Parathyroid adenoma (tissue), 2 donors: ENCODE results near the gene IST1.

Experiments
- H2AFZ ChIP-seq: fragments of 300-600 bp; sonication (generic); one replicate; pipeline ENCODE4 v1.7.0; 2017; ENCODE audit warnings: antibody characterized with exemption, mild to moderate bottlenecking
- H3K27ac ChIP-seq: fragments of 300-600 bp; sonication (generic); one replicate; pipeline ENCODE4 v1.7.0; 2017
- H3K27me3 ChIP-seq: fragments of 300-600 bp; sonication (generic); one replicate; pipeline ENCODE4 v1.7.0; 2017; ENCODE audit warnings: low read length; ENCODE audit not compliant: control insufficient read depth, insufficient read depth
- H3K36me3 ChIP-seq: fragments of 300-600 bp; sonication (generic); one replicate; pipeline ENCODE4 v1.7.0; 2017; ENCODE audit warnings: low read length; ENCODE audit not compliant: control insufficient read depth, insufficient read depth
- H3K4me1 ChIP-seq: fragments of 300-600 bp; sonication (generic); one replicate; pipeline ENCODE4 v1.7.0; 2017; ENCODE audit warnings: control low read depth
- H3K4me2 ChIP-seq: fragments of 300-600 bp; sonication (generic); one replicate; pipeline ENCODE4 v1.7.0; 2017; ENCODE audit warnings: low read length
- H3K4me3 ChIP-seq: fragments of 300-600 bp; sonication (generic); one replicate; pipeline ENCODE4 v1.7.0; 2017; ENCODE audit warnings: low read depth, low read length
- H3K79me2 ChIP-seq: fragments of 300-600 bp; sonication (generic); one replicate; pipeline ENCODE4 v1.7.0; 2017; ENCODE audit warnings: control low read depth
- H3K9ac ChIP-seq: fragments of 300-600 bp; sonication (generic); one replicate; pipeline ENCODE4 v1.7.0; 2017; ENCODE audit warnings: mild to moderate bottlenecking
- H3K9me3 ChIP-seq: fragments of 300-600 bp; sonication (generic); one replicate; pipeline ENCODE4 v1.7.0; 2017; ENCODE audit warnings: low read length; ENCODE audit not compliant: control insufficient read depth
- TF ChIP-seq, protein P1 (sequence below): fragments of 300-600 bp; sonication (generic); IDR thresholded peaks from one replicate; pipeline ENCODE4 v1.7.0; 2017; ENCODE audit warnings: antibody characterized with exemption, mild to moderate bottlenecking
- donor health status: primary hyperparathyroidism.

IST1 gene

GRCh38 chr16:71927383-71927782 is 32.1 kb downstream of the IST1 start:
- Histone ChIP-seq H3K27me3 (no peaks in the 10 kb centered on the region), H3K4me3 (no peak overlapping the region), H3K27ac (peak overlapping the region; percentile 47), H3K4me1 (peaks cover 19% of the 10 kb centered on the region), H3K36me3 (no peaks in the 10 kb centered on the region), H3K79me2 (peaks cover 8% of the 10 kb centered on the region), H3K9ac (no peak overlapping the region), H2AFZ (no peak overlapping the region), H3K4me2 (no peak overlapping the region), H3K9me3 (no peaks in the 10 kb centered on the region)
- TF ChIP-seq, protein P1, sequence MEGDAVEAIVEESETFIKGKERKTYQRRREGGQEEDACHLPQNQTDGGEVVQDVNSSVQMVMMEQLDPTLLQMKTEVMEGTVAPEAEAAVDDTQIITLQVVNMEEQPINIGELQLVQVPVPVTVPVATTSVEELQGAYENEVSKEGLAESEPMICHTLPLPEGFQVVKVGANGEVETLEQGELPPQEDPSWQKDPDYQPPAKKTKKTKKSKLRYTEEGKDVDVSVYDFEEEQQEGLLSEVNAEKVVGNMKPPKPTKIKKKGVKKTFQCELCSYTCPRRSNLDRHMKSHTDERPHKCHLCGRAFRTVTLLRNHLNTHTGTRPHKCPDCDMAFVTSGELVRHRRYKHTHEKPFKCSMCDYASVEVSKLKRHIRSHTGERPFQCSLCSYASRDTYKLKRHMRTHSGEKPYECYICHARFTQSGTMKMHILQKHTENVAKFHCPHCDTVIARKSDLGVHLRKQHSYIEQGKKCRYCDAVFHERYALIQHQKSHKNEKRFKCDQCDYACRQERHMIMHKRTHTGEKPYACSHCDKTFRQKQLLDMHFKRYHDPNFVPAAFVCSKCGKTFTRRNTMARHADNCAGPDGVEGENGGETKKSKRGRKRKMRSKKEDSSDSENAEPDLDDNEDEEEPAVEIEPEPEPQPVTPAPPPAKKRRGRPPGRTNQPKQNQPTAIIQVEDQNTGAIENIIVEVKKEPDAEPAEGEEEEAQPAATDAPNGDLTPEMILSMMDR = no peak

- Histone ChIP-seq H3K79me2 (peaks cover 8% of the 10 kb centered on the region), H3K4me3 (no peak overlapping the region), H3K27ac (no peak overlapping the region), H3K4me2 (no peak overlapping the region), H3K9me3 (no peaks in the 10 kb centered on the region), H3K36me3 (no peaks in the 10 kb centered on the region), H2AFZ (no peak overlapping the region), H3K27me3 (no peaks in the 10 kb centered on the region), H3K4me1 (peaks cover 19% of the 10 kb centered on the region), H3K9ac (no peak overlapping the region)
- TF ChIP-seq, protein P1 = no peak
Observed at GRCh38 chr16:71927787-71928186, 32.5 kb downstream of the IST1 start.

DNA sequence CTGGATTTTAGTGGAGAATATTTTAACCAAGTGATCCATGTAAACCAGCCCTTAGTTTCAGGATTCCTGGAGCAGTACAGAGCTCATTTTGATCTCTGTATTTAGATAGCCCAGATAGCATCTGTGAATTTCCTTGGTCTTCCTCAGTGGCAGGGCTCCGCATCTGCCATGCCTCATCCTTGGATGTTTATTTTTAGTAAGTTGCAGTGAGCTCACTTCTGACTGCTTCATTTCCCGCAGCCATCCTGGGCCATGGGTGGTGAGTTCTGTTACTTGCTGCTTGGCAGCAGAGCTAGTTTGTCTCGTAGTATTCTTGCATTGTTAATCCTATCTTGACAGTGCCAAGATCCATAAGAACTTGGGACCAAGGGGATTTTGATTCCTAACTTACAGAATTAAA is 33.7 kb downstream of the IST1 start:
- Histone ChIP-seq H3K4me2 (no peak overlapping the region), H3K9me3 (no peaks in the 10 kb centered on the region), H3K79me2 (peaks cover 15% of the 10 kb centered on the region), H3K27ac (peak overlapping the region; percentile 16), H2AFZ (no peak overlapping the region), H3K27me3 (no peaks in the 10 kb centered on the region), H3K4me1 (peaks cover 23% of the 10 kb centered on the region), H3K4me3 (no peak overlapping the region), H3K36me3 (no peaks in the 10 kb centered on the region), H3K9ac (no peak overlapping the region)
- TF ChIP-seq, protein P1 = no peak

- peaks cover 15% of the 10 kb centered on the region for H3K79me2 ChIP-seq
- no peak overlapping the region for H3K9ac ChIP-seq
- no peaks in the 10 kb centered on the region for H3K9me3 ChIP-seq
- no peaks in the 10 kb centered on the region for H3K27me3 ChIP-seq
- H3K4me2 ChIP-seq = no peak overlapping the region
- no peak overlapping the region for H3K27ac ChIP-seq
- H2AFZ ChIP-seq = no peak overlapping the region
- no peaks in the 10 kb centered on the region for H3K36me3 ChIP-seq
- peaks cover 21% of the 10 kb centered on the region for H3K4me1 ChIP-seq
- TF ChIP-seq, protein P1 = no peak
- H3K4me3 ChIP-seq = no peak overlapping the region
Observed at GRCh38 chr16:71930013-71930563, 34.8 kb downstream of the IST1 start.

DNA sequence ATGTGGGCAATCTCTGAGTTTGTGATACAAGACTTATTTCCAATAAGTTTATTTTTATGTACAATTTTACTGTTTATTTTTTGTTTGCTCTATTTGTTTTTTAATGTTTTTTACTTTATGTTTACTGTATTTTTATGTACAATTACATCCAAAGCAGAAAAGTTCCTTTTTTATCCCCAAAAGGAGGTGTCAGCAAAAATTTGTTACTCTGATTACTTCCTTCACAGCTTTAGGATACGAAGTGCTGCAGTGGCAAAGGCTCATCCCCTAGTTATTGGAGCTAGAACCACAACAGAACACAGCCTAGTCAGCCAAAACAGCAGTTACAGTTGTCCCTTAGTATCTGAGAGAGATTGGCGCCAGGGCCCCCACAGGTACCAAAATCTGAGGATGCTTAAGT is 35.7 kb downstream of the IST1 start:
- peaks cover 15% of the 10 kb centered on the region for H3K79me2 ChIP-seq
- no peak overlapping the region for H2AFZ ChIP-seq
- H3K36me3 ChIP-seq = no peaks in the 10 kb centered on the region
- H3K4me1 ChIP-seq = peaks cover 21% of the 10 kb centered on the region
- H3K27me3 ChIP-seq = no peaks in the 10 kb centered on the region
- H3K9me3 ChIP-seq = no peaks in the 10 kb centered on the region
- H3K9ac ChIP-seq = no peak overlapping the region
- no peak overlapping the region for H3K27ac ChIP-seq
- H3K4me2 ChIP-seq = no peak overlapping the region
- TF ChIP-seq, protein P1 = no peak
- no peak overlapping the region for H3K4me3 ChIP-seq
